AG04449 (cell line): ENCODE data around the gene HSPB7.
"Not testable (repeated sequence)": the region's sequence is repeated elsewhere in the genome, so short reads cannot be mapped to it uniquely, and the experiment has no call there.

Experiments
- CTCF ChIA-PET: fragments of 350-600 bp; formaldehyde crosslinking; extraction: SDS; loops from one replicate; lab custom pipeline; 2021; ENCODE audit warnings: antibody characterized with exemption; lab: Yijun Ruan, JAX
- POLR2A ChIA-PET: fragments of 400-600, 350-600 bp; formaldehyde crosslinking; extraction: SDS; loops from one replicate; lab custom pipeline; 2020; ENCODE audit warnings: antibody characterized with exemption, inconsistent platforms; lab: Yijun Ruan, JAX
- DNase-seq: peaks from one replicate; pipeline ENCODE4 v3.0.0-alpha.2; 2010; ENCODE audit warnings: low read depth, low spot score
- H3K4me3 ChIP-seq: 2 replicates; pipeline ENCODE4 v1.5.1; 2011; ENCODE audit warnings: low read depth, mild to moderate bottlenecking, control low read depth, low read length
- CTCF ChIP-seq: IDR thresholded peaks from one replicate; pipeline ENCODE4 v1.5.1; 2011; ENCODE audit warnings: mild to moderate bottlenecking, moderate library complexity, low read length, control low read depth, inconsistent platforms; ENCODE audit not compliant: insufficient read depth; ENCODE audit errors: missing control alignments

The HSPB7 gene

GRCh38 chr1:15988856-15989736 is 28.7 kb downstream of the HSPB7 start:
- CTCF ChIA-PET = interaction anchor here (0.8 to 4.6 kb wide), 3 partner anchors 13 to 195 kb away, joined by 3 to 25 read pairs (median 3); no protein-coding TSS in a partner anchor
- no peak for DNase-seq
- no peak for TF ChIP-seq CTCF
- POLR2A ChIA-PET = no interaction called here
- no peak overlapping the region for H3K4me3 ChIP-seq

GRCh38 chr1:15985611-15986297 is 32.1 kb downstream of the HSPB7 start:
- DNase-seq = no peak
- ChIA-PET CTCF (interaction anchor here (0.7 to 4.6 kb wide), 9 partner anchors 8 to 194 kb away, joined by 3 to 25 read pairs (median 8); no protein-coding TSS in a partner anchor), POLR2A (interaction anchor here (1.6 kb wide), 1 partner anchor 10 kb away, joined by 3 read pairs; the partner anchor contains the start of gene ZBTB17)
- no peak for TF ChIP-seq CTCF
- H3K4me3 ChIP-seq = no peak overlapping the region

GRCh38 chr1:15983275-15983674 is 34.6 kb downstream of the HSPB7 start:
- DNase-seq = no peak
- TF ChIP-seq CTCF = no peak
- CTCF ChIA-PET = interaction anchor here (1.2 to 2.2 kb wide), 3 partner anchors 11 to 168 kb away, joined by 3 to 17 read pairs (median 3); no protein-coding TSS in a partner anchor
- H3K4me3 ChIP-seq = no peak overlapping the region
- POLR2A ChIA-PET = interaction anchor here (0.9 kb wide), 1 partner anchor 8 kb away, joined by 3 read pairs; no protein-coding TSS in a partner anchor

GRCh38 chr1:15981679-15982078 is 36.2 kb downstream of the HSPB7 start:
- no peak for DNase-seq
- H3K4me3 ChIP-seq = no peak overlapping the region
- ChIA-PET CTCF (interaction anchor here (0.9 kb wide), 1 partner anchor 27 kb away, joined by 3 read pairs; no protein-coding TSS in a partner anchor), POLR2A (no interaction called here)
- TF ChIP-seq CTCF = no peak

GRCh38 chr1:15977947-15978346 is 39.9 kb downstream of the HSPB7 start:
- DNase-seq, POLR2A ChIA-PET, H3K4me3 ChIP-seq: not testable (repeated sequence)
- CTCF ChIA-PET = interaction anchor here (3.7 kb wide), 1 partner anchor 17 kb away, joined by 27 read pairs; no protein-coding TSS in a partner anchor

- CTCF ChIA-PET = interaction anchor here (0.8 to 3.7 kb wide), 20 partner anchors 8 to 213 kb away, joined by 3 to 27 read pairs (median 3); no protein-coding TSS in a partner anchor
- H3K4me3 ChIP-seq = peak within 1 kb of the TSS; percentile 76
- DNase-seq = no peak
- POLR2A ChIA-PET = interaction anchor here (0.7 to 1.3 kb wide), 5 partner anchors 9 to 179 kb away, joined by 3 to 5 read pairs (median 3); no protein-coding TSS in a partner anchor
- no peak for TF ChIP-seq CTCF
Measured at GRCh38 chr1:15975805-15976680, 41.8 kb downstream of the HSPB7 start, which contains the start of gene ZBTB17. ZBTB17 (minus strand) TSS chr1:15976101; CDS start chr1:15948495, 27,606 bp downstream.
